CD4-positive, alpha-beta T cell treated with Interleukin-1 beta for 1 hour (primary cell): ENCODE measurements around the gene YTHDF1.

Source experiments
- DNase-seq, 2 donors: peaks; one replicate each; pipeline ENCODE4 v3.0.0-alpha.2; 2020 to 2022

Gene YTHDF1

DNA sequence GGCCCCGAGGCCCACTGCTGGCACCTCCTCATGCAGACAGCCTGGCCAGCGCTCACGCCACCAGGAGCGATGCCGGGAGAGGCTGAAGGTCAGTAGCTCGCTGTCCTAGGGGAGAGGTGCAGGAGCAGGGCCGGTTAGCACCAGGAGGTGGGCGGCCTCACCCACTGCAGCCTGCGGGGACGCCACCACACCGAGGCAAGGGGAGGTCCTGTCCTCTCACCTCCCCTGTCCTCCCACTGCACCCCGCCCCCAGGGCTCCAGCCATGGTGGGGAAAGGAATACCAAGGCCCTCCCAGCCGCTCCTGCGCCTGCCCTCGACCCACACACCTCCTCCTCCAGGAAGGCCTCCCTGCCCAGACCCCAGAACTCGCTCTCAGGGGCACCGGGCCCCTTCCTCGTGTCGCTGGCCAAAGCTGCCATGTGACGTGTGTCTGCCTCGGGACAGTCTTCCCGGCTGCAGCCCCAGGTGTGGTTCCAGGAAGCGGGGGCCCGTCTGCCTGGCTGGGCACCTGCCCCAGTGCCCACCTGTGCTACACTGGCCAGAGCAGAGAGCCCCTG is 31.8 kb upstream of the YTHDF1 start:
- no peak for DNase-seq

DNA sequence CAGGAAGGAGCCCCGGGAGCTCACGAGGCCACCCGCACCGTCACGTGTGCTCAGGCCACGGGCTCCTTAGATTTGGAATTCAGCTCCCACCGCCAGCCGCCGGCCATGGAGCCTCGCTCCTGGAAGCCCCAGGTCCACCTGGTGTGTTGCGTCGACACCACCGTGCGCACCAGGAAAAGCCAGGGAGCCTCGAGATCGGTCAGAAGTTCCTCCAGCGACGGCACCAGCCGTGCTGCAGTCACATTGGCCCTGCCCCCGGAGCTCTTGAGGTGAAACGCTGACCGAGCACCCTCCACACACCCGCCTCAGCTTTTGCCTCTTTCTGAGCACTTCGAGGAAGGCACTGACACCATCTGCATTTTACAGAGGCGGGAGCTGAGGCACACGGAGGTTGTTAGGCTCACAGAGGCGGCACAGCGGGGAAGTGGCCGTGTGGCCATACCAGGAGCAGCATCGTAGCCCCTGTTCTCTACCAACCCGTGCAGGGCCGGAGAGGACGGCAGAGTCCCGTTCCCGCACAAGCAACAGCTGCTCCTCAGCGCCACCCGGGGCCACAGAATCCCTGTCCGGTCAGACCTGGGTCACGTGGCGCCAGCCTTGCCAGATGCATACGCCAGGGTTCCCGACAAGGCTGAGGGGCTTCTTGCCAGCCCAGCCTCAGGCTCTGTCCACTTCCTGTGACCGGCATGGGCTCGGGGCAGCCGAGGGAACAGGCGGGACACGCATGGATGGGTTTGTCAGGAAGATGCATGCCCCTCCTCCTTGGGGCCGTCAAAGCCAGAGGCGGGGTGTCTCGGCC is 30.8 kb upstream of the YTHDF1 start:
- DNase-seq, result no peak

DNA sequence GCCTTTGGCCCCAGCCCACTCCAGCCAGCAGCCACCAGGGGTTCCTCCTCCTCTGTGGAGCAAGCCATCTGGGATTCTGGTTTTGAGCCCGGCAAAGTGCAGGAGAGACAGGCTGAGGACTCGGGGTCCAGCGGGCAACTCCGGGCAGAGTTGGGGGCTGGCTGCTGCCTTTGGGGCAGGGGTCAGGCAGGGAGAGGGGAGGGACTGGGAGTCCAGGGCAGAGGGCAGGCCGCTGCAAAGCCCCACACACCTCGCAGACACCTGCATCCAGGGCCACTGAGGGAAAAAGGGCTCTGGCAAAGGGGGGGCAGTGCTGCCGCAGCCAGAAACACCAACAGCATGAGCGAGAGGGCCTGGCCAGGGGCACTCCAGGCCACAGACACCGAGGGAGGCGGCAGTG is 28.5 kb upstream of the YTHDF1 start:
- DNase-seq, result no peak

DNA sequence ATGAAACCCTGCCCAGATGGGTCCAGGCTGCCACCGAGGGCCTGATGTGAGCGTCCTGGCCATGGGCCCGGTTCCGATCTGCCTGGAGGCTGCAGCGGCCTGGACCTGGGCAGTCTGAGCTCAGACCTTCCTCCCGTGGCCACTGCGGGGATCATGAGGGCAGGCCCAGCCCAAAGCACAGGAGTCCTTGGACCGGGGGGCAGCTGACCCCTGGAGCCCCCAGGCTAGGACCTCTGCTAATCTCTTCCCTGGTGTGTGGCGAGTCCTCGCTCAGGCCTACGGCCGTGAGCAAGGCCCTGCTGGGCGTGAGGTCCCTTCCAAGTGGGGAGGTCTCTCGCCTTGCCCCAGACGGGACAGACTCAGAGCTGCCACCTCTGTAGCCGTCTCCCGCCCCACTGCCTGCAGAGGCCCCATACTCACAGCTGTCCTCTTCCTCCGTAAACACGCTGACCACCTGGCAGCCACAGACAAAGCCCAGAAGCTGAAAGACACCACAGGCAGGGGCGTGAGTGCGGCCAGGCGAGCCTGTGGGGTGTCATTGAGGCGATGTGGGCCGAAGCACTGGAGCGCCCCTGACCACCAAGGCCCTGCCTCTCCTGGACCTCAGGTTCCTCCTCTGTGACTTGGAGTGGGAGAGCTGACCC is 27.8 kb upstream of the YTHDF1 start:
- no peak for DNase-seq

DNA sequence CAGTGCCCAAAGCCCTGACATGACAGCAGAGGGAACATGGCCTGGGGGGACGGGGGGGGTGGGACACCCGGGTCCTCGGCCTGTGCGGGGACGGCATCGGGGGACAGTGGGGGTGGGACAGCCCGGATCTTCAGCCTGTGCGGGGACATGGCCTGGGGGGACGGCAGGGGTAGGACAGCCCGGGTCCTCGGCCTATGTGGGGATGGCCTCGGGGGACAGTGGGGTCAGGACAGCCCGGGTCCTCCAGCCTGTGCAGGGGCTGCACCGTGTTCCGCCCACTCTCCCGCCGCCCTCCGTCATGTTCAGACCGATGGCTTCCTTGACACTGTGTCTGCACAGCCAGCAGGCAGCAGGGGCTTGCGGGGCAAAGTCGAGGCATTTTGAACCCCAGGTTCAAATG is 26.8 kb upstream of the YTHDF1 start:
- no peak for DNase-seq

DNA sequence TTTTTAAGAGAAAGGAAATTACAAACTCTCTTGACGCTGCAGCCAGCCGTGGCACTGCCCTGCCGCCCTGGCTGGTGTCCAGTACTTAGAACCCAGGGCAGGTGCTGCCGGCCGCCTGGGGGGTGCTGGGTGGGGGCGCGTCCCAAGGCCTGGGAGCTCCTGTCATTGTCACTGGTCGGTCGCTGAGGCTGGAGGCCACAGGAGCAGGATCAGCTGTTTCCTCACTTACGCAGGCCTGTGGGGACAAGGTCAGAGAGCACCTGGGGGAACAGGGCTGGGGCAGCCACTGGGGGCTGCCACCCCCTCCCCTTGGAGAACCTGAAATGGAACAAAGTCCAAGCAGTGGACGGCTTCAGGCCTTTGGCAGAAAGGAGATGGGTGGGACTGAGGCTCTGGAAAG is 25.3 kb upstream of the YTHDF1 start:
- DNase-seq, result no peak

DNA sequence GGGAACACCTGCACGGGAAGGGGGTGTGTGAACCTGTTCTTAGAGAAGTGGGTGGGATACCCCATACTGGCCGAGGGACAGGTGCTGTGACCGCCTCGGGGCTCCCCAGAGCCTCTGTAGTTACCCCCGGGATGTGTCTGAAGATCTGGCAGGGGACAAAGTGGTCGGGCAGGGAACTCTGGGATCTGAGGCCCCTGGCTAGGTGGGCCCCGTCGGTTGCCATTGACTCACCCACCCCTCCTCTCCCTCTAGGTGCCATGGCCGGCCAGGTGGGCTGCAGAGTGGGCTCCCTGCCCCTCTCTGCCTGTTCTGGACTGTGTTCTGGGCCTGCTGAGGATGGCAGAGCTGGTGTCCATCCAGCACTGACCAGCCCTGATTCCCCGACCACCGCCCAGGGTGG is 24.1 kb upstream of the YTHDF1 start:
- DNase-seq, result no peak

DNA sequence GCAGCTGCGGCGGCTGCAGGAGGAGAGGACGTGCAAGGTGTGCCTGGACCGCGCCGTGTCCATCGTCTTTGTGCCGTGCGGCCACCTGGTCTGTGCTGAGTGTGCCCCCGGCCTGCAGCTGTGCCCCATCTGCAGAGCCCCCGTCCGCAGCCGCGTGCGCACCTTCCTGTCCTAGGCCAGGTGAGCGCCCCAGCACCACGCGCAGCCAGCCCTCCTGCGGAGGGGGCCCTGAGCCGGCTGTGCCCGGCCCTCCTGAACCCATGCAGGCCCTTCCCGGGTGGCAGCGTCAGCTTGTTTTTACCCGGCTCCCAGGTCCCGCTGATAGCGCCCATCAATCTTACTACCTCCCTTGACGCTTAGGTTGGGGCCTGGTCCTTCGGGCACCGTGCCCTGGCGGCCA is 23.5 kb upstream of the YTHDF1 start:
- no peak for DNase-seq

DNA sequence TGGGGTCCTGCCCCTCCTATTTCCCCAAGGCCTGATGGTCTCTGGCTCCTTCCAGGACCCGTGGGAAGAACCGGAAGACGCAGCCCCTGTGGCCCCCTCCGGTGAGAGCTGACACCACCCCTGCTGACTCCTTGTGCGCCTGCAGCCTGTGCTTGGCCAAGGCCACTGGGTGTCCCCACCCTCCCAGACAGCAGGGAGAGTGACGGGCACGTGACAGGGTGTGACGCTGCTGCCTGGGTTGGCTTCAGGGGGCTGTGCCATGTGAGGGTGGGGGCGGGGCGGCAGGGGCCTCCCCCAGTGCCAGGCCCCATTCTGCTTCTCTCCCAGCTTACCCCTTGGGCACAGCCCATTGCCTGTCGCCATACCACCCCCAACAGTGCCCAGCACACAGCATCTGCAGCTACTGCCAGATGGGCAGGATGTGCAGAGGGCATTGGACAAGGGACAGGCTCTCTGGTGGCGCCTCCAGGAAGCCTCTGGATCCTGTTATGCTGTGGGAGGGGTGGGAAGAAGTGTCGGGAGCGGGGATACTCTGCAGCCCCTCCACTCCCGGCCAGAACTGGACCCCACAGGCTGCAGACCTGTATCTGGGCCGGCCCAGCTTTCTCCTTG is 22.7 kb upstream of the YTHDF1 start:
- DNase-seq, result no peak

DNA sequence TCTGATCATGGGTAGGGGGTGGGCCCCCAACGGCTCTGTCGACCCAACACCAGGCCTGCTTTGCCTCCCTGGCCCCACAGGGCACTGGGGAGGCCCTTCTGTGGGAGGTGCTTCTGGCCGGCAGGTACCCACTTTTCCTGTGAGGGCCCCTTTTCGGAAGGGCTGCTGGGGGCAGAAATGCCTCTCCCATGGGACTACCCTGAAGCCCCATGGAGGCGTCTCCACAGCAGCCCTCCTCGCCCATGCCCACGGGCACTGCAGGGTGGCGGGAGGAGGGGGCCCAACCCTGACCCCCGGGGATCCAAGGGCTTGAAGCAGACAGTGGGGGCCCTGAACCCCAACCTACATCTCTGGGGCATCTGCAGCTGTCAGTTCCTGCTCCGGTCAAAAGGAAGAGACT is 22.1 kb upstream of the YTHDF1 start:
- DNase-seq, result no peak

DNA sequence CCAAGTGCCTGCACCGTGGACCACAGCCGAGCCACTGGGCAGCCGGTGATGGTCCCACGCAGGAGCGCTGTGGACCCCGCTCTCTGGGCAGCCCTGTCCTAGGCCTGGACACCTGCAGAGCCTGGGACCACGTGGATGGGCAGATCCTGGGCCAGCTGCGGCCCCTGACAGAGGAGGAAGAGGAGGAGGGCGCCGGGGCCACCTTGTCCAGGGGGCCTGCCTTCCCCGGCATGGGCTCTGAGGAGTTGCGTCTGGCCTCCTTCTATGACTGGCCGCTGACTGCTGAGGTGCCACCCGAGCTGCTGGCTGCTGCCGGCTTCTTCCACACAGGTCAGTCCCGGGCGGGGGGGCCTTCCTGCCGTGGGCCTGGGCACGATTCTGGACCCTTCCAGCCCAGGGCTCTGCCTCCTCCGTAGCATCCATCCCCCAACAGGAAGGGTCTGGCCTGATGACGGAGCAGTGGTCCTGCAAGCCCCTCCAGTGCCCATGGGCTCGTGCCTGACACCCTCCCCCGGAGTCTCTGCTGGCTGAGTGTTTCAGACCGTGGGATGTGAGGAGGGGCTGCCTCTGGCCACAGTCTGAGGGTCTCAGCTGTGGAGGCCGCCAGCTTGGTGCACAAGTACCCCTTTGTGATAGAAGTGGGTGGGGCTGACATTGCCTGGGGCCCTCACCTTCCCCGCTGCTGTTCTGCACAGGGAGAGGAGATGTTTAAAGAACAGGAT is 20.3 kb upstream of the YTHDF1 start:
- DNase-seq, result no peak

DNA sequence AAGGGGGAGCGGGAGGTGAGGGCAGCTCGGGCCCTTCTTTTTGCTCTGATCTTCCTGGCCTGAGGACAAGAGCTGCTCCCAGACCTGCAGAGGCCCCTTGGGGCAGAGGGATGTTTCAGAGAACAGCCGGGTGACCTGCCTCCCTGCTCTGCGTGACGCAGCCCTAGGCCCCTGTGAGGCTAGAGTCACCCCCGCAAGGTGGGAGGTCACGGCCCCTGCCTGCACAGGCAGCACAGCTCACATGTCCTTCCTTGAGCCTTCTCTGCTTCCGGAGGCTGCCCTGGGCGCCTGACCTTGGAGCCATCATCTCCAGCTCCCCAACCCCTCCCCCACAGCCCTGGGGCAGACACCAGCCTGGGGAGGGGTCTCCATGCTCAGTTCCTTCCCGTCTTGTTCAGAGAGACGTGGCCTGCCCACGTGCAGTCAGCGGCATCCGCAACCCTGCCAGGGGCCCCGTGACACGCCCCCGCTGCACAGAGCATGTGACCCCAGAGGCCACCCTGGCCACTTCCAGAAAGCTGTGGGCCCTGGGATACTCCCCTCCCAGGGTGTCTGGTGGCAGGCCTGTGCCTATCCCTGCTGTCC is 19.6 kb upstream of the YTHDF1 start, which contains the start of gene BIRC7:
BIRC7 (plus strand) TSS at position 507 of the 585 bp plus-strand sequence. CDS start 192 bp downstream, outside the sequence.
- DNase-seq, result no peak

DNA sequence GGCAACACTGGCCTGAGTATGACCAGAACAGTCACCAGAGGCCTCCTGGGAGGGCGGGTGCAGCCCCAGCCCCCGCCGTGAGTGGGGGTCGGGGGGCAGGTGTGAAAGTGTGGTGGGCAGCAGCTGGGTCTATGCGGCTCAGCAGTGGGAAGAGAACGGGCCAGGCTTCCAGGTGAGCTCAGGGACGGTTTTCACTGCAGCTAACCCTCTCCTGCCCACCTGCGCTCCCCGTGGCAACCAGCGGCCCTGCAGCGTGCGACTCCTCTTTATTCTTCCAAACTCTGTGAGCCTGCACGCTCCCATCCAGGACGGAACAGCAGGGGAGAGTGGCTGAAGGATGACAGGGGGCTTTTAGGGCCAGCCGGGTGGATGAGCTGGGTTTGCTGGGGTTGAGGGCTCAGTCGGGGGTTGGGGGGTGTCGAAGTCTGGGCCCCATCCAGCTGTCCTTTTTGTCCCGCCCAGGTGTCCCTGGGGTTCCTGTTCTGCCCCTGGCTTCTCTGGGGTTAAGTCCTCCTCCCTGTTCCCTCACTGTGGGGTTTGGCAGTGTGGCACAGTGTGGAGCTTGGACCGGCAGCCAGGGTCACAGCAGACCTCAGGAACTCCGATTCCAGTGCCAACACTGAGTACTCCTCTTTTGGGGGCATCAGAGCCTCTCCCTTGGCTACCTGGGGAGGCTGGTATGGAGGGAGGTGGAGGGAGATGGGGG is 18.9 kb upstream of the YTHDF1 start:
- peak in 1 of 2 donors; percentile 9 for DNase-seq

DNA sequence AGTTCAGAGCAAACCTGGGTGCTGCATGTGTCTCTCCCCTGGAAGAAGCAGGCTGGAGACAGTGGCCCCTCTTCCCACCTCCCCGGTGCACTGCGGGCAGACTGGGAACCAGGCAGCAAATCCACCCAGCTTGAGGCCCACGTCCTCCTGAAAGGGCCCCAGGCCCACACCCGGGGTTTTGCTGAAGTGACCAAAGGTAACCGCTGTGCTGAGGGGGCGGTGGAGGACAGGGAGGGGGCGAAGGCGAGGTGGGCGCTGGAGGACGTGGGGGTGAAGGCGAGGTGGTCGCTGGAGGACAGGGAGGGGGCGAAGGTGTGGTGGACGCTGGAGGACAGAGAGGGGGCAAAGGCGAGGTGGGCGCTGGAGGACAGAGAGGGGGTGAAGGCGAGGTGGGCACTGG is 18.0 kb upstream of the YTHDF1 start:
- no peak for DNase-seq

DNA sequence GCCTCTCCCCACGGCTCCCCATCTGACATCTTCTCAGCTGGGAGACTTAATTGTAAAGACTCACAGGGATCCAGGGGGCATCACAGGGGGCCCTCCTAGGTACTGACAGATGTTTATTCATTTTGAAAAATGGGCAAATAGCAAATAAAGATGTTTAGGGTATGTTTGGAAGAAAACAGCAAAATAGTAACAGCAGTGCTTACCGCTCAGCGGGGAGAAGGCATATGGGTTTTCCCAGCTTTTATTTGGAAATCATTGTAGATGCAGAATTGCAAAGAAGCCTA is 17.1 kb upstream of the YTHDF1 start:
- no peak for DNase-seq

DNA sequence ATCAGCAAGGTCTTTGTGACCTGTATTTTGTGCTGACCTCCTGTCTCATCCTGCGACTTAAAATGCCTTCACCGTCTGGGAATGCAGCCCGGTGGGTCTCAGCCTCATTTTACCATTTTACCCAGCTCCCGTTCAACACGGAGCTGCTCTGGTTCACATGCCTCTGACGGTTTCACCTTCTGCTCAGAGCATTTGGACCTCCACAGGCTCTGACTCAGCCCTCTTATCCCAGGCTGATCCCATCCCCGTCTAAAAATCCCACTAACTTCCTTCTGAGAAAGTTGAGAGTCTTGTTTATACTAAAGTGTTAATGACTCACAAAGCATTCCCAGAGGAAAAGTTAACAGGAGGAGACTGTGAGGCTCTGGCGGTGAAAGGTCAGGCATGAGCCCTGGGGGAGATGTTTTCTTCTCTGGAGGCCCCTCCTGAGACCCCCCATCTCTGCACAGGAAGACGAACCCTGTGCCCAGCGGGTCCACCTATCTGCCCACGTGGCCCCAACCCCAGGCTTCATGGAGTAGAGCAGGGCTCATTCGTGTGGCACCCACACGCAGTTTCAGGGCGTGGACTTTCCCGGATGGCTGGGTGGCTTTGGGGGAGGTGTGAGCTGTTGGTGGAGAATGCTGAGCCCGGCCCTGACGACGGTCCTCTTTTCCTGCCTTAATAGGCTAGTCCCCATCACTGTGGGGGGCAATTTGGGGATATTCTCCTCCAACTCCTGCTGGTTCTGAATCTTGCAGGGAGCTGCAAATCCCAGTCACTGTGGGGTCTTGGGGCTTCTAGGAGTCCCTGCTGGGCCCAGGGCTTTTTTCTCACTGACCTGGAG is 16.5 kb upstream of the YTHDF1 start:
- no peak for DNase-seq

DNA sequence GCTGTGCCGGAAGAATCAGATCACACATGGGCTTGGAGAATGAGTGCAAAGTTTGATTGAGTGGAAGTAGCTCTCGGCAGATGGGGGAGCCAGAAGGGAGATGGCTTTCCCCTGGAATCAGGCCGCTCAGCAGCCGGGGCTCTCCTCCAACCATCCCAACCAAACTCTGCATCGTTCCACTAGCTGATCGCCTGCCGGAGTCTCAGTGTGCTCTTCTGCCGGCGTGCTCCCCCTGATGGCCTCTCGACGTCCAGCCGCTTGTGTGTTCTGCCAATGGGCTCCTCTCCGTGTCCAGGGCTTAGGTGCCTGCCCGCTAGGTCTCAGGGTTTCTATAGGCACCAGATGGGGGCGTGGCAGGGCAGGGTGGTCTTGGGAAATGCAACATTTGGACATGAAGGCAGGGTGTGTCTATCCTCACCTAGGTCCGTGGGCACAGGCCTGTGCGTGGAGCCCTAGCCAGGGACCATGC is 14.9 kb upstream of the YTHDF1 start:
- no peak for DNase-seq

DNA sequence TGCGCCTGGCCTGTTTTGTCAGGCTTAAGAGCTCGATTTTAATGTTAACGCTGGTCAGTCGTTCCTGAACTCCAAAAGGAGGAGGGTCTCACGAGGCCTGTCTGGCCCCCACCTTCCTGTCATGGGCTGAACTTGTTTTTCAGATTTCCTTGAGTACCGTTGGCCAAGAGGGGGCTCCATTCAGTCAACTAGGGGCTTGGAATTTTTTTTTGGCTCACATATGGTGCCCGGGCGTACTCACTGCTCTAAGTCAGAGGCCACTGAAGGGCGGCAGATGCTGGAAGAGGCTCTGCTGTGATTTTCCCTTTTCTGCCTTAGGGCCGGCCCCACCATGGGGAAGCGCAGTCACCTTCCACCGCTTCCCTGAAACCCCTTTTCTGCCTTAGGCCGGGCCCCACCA is 12.9 kb upstream of the YTHDF1 start:
- DNase-seq, result no peak

DNA sequence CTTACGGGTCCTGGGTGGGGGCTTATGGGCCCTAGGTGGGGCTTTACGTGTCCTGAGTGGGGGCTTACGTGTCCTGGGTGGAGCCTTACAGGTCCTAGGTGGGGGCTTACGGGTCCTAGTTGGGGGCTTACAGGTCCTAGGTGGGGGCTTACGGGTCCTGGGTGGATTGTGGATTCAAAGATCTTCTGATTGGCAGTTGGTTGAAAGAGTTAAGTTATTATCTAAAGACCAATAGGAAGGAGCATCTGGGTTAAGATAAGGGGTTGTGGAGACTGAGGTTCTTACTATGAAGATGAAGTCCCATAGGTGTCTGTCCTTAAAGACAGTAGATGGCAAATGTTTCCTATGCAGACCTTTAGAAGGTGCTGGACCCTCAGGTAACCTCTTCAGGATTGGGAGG is 11.3 kb upstream of the YTHDF1 start:
- DNase-seq, result no peak

DNA sequence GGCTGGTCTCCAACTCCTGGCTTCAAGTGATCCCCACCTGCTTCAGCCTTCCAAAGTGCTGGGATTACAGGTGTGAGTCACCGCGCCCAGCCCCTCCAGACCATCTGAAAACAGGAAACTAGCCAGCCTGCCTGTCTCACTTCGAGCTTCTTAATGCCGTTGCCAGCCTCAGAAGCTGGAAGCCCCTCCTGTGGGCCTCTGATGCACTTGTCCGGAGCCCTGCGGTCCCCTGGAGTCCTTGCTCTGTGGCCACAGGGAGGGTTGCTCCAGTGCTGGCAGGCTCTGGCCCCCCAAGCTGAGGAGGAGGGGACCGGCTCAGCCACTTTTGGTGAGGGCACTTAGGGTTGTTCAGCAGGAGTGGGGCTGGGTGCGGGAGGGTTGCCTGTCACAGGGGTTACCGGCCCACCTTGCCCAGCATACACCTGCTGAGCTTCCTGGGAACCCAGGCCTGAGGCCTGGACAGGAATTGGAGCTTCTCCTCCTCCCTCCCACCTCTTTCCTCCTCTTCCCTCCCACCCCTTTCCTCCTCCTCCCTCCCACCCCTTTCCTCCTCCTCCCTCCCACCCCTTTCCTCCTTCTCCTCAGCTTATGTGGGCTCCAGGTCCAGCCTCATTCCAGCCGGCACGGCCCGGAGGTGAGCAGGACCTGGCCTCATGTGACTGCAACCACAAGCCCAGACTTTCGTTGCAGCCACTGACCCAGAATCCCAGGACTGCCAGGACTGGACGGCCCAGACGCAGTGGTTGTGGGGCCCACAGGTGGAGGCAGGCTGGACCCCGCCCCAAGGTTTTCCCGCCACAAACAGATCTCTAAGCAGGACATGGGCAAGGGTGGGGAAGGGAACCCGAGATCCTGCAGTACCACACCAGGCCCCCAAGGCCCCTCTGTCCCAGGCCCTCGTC is 10.4 kb upstream of the YTHDF1 start:
- no peak for DNase-seq
